Body of pancreas (tissue), 4 donors: ENCODE results near the gene PRKAB2.

Experiments
- CTCF ChIP-seq, 7 experiments: fragments of 450-650 bp in 4 of 7; fragments of 200-600 bp in 3 of 7; sonication (generic) in 3 of 7; IDR thresholded peaks; one replicate each; pipeline ENCODE4 v1.5.1; 2016 to 2019; ENCODE audit warnings: antibody characterized with exemption in 7 of 7
- POLR2A ChIP-seq, 3 donors: fragments of 450-650 bp; IDR thresholded peaks; one replicate each; pipeline ENCODE4 v1.6.1; 2016; ENCODE audit warnings: antibody characterized with exemption in 3 of 3, mild to moderate bottlenecking in 2 of 3

- TF ChIP-seq POLR2A (IDR thresholded peaks at IDR 0.05) = no peak
- no peak for TF ChIP-seq CTCF (IDR thresholded peaks at IDR 0.05)
These were observed 29.4 kb downstream of the PRKAB2 start for GRCh38 chr1:147142886-147143285.
